ENCODE measurements around the gene SCUBE1.

GRCh38 chr22:43274595-43275240 is 68.5 kb downstream of the SCUBE1 start:
- TF ChIP-seq, protein P1, sequence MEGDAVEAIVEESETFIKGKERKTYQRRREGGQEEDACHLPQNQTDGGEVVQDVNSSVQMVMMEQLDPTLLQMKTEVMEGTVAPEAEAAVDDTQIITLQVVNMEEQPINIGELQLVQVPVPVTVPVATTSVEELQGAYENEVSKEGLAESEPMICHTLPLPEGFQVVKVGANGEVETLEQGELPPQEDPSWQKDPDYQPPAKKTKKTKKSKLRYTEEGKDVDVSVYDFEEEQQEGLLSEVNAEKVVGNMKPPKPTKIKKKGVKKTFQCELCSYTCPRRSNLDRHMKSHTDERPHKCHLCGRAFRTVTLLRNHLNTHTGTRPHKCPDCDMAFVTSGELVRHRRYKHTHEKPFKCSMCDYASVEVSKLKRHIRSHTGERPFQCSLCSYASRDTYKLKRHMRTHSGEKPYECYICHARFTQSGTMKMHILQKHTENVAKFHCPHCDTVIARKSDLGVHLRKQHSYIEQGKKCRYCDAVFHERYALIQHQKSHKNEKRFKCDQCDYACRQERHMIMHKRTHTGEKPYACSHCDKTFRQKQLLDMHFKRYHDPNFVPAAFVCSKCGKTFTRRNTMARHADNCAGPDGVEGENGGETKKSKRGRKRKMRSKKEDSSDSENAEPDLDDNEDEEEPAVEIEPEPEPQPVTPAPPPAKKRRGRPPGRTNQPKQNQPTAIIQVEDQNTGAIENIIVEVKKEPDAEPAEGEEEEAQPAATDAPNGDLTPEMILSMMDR (IDR thresholded peaks at IDR 0.05): no peak
- TF ChIP-seq POLR2AphosphoS5 (IDR thresholded peaks at IDR 0.05): no peak
- TF ChIP-seq POLR2A (IDR thresholded peaks at IDR 0.05): no peak
